Upper lobe of left lung (tissue), 4 donors: ENCODE data around the gene MBIP.

ENCODE experiments used
- EP300 ChIP-seq, 4 donors: sonication (generic); formaldehyde crosslinking; IDR thresholded peaks; one replicate each; pipeline ENCODE4 v1.5.1; 2017; ENCODE audit warnings: antibody characterized with exemption in 4 of 4, control low read depth in 2 of 4
- POLR2A ChIP-seq, 4 donors: fragments of 450-650 bp; IDR thresholded peaks; one replicate each; pipeline ENCODE4 v1.5.1; 2016 to 2017; ENCODE audit warnings: antibody characterized with exemption in 4 of 4, mild to moderate bottlenecking in 2 of 4
- POLR2AphosphoS5 ChIP-seq, 2 donors: sonication (generic); formaldehyde crosslinking; IDR thresholded peaks; one replicate each; pipeline ENCODE4 v1.5.1; 2017; ENCODE audit warnings: antibody characterized with exemption in 2 of 2
- TF ChIP-seq, protein P1 (sequence below), 6 experiments: fragments of 450-650 bp in 4 of 6; fragments of 200-600 bp in 2 of 6; sonication (generic) in 2 of 6; IDR thresholded peaks; one replicate each; pipeline ENCODE4 v1.5.1; 2016 to 2019; ENCODE audit warnings: antibody characterized with exemption in 6 of 6

GRCh38 chr14:36367985-36368774 is 47.7 kb upstream of the MBIP start:
- TF ChIP-seq, protein P1, sequence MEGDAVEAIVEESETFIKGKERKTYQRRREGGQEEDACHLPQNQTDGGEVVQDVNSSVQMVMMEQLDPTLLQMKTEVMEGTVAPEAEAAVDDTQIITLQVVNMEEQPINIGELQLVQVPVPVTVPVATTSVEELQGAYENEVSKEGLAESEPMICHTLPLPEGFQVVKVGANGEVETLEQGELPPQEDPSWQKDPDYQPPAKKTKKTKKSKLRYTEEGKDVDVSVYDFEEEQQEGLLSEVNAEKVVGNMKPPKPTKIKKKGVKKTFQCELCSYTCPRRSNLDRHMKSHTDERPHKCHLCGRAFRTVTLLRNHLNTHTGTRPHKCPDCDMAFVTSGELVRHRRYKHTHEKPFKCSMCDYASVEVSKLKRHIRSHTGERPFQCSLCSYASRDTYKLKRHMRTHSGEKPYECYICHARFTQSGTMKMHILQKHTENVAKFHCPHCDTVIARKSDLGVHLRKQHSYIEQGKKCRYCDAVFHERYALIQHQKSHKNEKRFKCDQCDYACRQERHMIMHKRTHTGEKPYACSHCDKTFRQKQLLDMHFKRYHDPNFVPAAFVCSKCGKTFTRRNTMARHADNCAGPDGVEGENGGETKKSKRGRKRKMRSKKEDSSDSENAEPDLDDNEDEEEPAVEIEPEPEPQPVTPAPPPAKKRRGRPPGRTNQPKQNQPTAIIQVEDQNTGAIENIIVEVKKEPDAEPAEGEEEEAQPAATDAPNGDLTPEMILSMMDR (IDR thresholded peaks at IDR 0.05), result no peak
- TF ChIP-seq POLR2A (IDR thresholded peaks at IDR 0.05) (no peak), EP300 (IDR thresholded peaks at IDR 0.05) (no peak), POLR2AphosphoS5 (IDR thresholded peaks at IDR 0.05) (no peak)
